Forelimb muscle (tissue), 1 donor: ENCODE measurements around the gene TMEM87B. TPM values are rescaled to one million over a fixed set of nuclear protein-coding genes. Genes with fewer than 3 reads are reported as not detected.
"Not testable (repeated sequence)": the region's sequence is repeated elsewhere in the genome, so short reads cannot be mapped to it uniquely, and the experiment has no call there.

Experiments used
- DNase-seq: peaks from one replicate; pipeline ENCODE4 v3.0.0-alpha.2; 2013; ENCODE audit warnings: low read depth
- polyA plus RNA-seq: library from polyadenylated mRNA; unstranded; fragments of 120-200 nt; gene quantifications from one replicate; pipeline ENCODE4 v1.2.1, GENCODE V29; 2013; ENCODE audit not compliant: insufficient read length

The TMEM87B gene
- polyA plus RNA-seq, 1 donor: 11.8 TPM

- DNase-seq: no peak
These were observed 21.5 kb upstream of the TMEM87B start for GRCh38 chr2:112033600-112033999.

- no peak for DNase-seq
These were observed 20.1 kb upstream of the TMEM87B start for GRCh38 chr2:112034924-112035323.

- no peak for DNase-seq
These were observed 19.3 kb upstream of the TMEM87B start for GRCh38 chr2:112035786-112036185.

GRCh38 chr2:112039556-112039955, 15.5 kb upstream of the TMEM87B start:
- not testable (repeated sequence) for DNase-seq

GRCh38 chr2:112040066-112040465, 15.0 kb upstream of the TMEM87B start:
- not testable (repeated sequence) for DNase-seq

GRCh38 chr2:112041460-112041859, 13.6 kb upstream of the TMEM87B start:
- not testable (repeated sequence) for DNase-seq

- no peak for DNase-seq
These were observed 9.5 kb upstream of the TMEM87B start for GRCh38 chr2:112045446-112046014.

GRCh38 chr2:112046231-112046630, 8.8 kb upstream of the TMEM87B start:
- no peak for DNase-seq

- no peak for DNase-seq
These were observed 7.4 kb upstream of the TMEM87B start for GRCh38 chr2:112047537-112048235.

GRCh38 chr2:112048236-112048592, 6.9 kb upstream of the TMEM87B start:
- DNase-seq: no peak

- no peak for DNase-seq
These were observed 6.2 kb upstream of the TMEM87B start for GRCh38 chr2:112048887-112049286.

GRCh38 chr2:112050316-112050715, 4.8 kb upstream of the TMEM87B start:
- DNase-seq: no peak

GRCh38 chr2:112053917-112054846, 887 bp upstream of the TMEM87B start:
- DNase-seq: no peak

GRCh38 chr2:112055730-112056625, 909 bp downstream of the TMEM87B start:
- peak; percentile 82 for DNase-seq

GRCh38 chr2:112056626-112056987, 1.5 kb downstream of the TMEM87B start:
- DNase-seq: no peak

- no peak for DNase-seq
These were observed 4.6 kb downstream of the TMEM87B start for GRCh38 chr2:112059671-112060070.

- no peak for DNase-seq
These were observed 6.2 kb downstream of the TMEM87B start for GRCh38 chr2:112061299-112061698.

GRCh38 chr2:112061840-112062239, 6.8 kb downstream of the TMEM87B start:
- DNase-seq: no peak

- no peak for DNase-seq
These were observed 7.8 kb downstream of the TMEM87B start for GRCh38 chr2:112062894-112063293.

- DNase-seq: no peak
These were observed 10.4 kb downstream of the TMEM87B start for GRCh38 chr2:112065486-112065885.

GRCh38 chr2:112065966-112066365, 10.9 kb downstream of the TMEM87B start:
- no peak for DNase-seq

GRCh38 chr2:112069794-112070193, 14.7 kb downstream of the TMEM87B start:
- not testable (repeated sequence) for DNase-seq
